K562 (cell line): ENCODE results near the gene INTS1. TPM values are rescaled to one million over a fixed set of nuclear protein-coding genes. Genes with fewer than 3 reads are reported as not detected.

ENCODE experiments used
- ARNT ChIP-seq, 2 experiments: fragments of 450-650 bp; IDR thresholded peaks; 2 replicates each; pipeline ENCODE4 v1.6.1; 2016; ENCODE audit warnings: mild to moderate bottlenecking in 1 of 2
- CXXC5 ChIP-seq: fragments of 250-450 bp; sonication (Bioruptor Pico); IDR thresholded peaks from 2 replicates; pipeline ENCODE4 v1.8.0; 2022; ENCODE audit warnings: inconsistent platforms, mild to moderate bottlenecking, moderate library complexity
- DACH1 ChIP-seq: fragments of 450-650 bp; IDR thresholded peaks from 2 replicates; pipeline ENCODE4 v1.6.1; 2018; ENCODE audit not compliant: partially characterized antibody
- DEAF1 ChIP-seq: fragments of 450-650 bp; formaldehyde crosslinking; IDR thresholded peaks from 2 replicates; pipeline ENCODE4 v1.4.0; 2020; ENCODE audit warnings: mild to moderate bottlenecking, moderate library complexity
- E2F5 ChIP-seq: sonication (generic); formaldehyde crosslinking; IDR thresholded peaks from 2 replicates; pipeline ENCODE4 v1.8.0; 2022; ENCODE audit warnings: mild to moderate bottlenecking, missing genetic modification reagents
- EGR1 ChIP-seq: fragments of 450-650 bp; conservative IDR thresholded peaks from 2 replicates; pipeline ENCODE4 v1.6.1; 2017; ENCODE audit warnings: mild to moderate bottlenecking
- ERF ChIP-seq: fragments of 450-650 bp; formaldehyde crosslinking; IDR thresholded peaks from 2 replicates; pipeline ENCODE4 v1.4.0; 2020; ENCODE audit warnings: mild to moderate bottlenecking, mixed read lengths
- HNRNPH1 ChIP-seq: fragments of 200-400 bp; formaldehyde crosslinking; optimal IDR thresholded peaks from 2 replicates; pipeline ENCODE3; 2017; ENCODE audit warnings: low read depth, mild to moderate bottlenecking, low read length, moderate library complexity
- HSF4 ChIP-seq: fragments of 250-450 bp; sonication (Bioruptor Pico); IDR thresholded peaks from 2 replicates; pipeline ENCODE4 v2.1.2; 2022; ENCODE audit warnings: mild to moderate bottlenecking, moderate library complexity, borderline replicate concordance
- KDM4B ChIP-seq, 2 experiments: fragments of 450-650 bp in 1 of 2; sonication (generic) in 1 of 2; IDR thresholded peaks; 2 replicates each; pipeline ENCODE4 v1.6.1; 2016 to 2017; ENCODE audit warnings: borderline replicate concordance in 2 of 2, antibody characterized with exemption in 1 of 2, low read depth in 1 of 2, mild to moderate bottlenecking in 1 of 2
- MITF ChIP-seq: IDR thresholded peaks from 2 replicates; pipeline ENCODE4 v1.6.1; 2014; ENCODE audit warnings: antibody characterized with exemption
- PHB ChIP-seq: fragments of 250-450 bp; sonication (Bioruptor Pico); IDR thresholded peaks from 2 replicates; pipeline ENCODE4 v1.5.0; 2021
- SMARCA4 ChIP-seq: fragments of 450-650 bp; IDR thresholded peaks from 2 replicates; pipeline ENCODE4 v1.6.1; 2016
- SMARCC2 ChIP-seq: fragments of 450-650 bp; IDR thresholded peaks from 2 replicates; pipeline ENCODE4 v1.6.1; 2017; ENCODE audit warnings: antibody characterized with exemption, moderate library complexity, mild to moderate bottlenecking, low read depth
- STAG1 ChIP-seq: sonication (generic); formaldehyde crosslinking; IDR thresholded peaks from 2 replicates; pipeline ENCODE4 v1.5.0; 2020; ENCODE audit warnings: missing genetic modification reagents, borderline replicate concordance
- TAF7 ChIP-seq: fragments of 450-650 bp; IDR thresholded peaks from 2 replicates; pipeline ENCODE4 v1.6.1; 2016; ENCODE audit warnings: missing genetic modification characterization, missing compliant biosample characterization
- TARDBP ChIP-seq: fragments of 450-650 bp; IDR thresholded peaks from 2 replicates; pipeline ENCODE4 v1.6.1; 2016
- TSC22D4 ChIP-seq: fragments of 450-650 bp; IDR thresholded peaks from 2 replicates; pipeline ENCODE4 v1.6.1; 2016; ENCODE audit warnings: missing genetic modification characterization, missing biosample characterization, control low read depth
- ZNF143 ChIP-seq: sonication (generic); formaldehyde crosslinking; IDR thresholded peaks from 2 replicates; pipeline ENCODE4 v1.9.0; 2022; ENCODE audit warnings: mild to moderate bottlenecking, missing genetic modification reagents
- polyA plus RNA-seq, 8 experiments: library from polyadenylated mRNA; depleted of rRNA in 4 of 8; stranded (reverse) in 5 of 8; unstranded in 3 of 8; fragments of >200 nt; fragmentation: Nextera tagmentation in 2 of 8; fragmentation: Illumina TruSeq in 1 of 8; extraction: Ambion mirVana in 2 of 8; extraction: Trizol in 1 of 8; gene quantifications; 2 replicates each; pipeline versions ENCODE4 v1.2.1 to v1.2.3, GENCODE V29; 2011 to 2014; ENCODE audit warnings: inconsistent platforms in 1 of 8, missing spikeins in 1 of 8
- total RNA-seq, 7 experiments: library from RNA; depleted of rRNA in 6 of 7; stranded (reverse); fragments of >200 nt in 6 of 7; fragmentation: Illumina TruSeq in 2 of 7; extraction: Trizol in 2 of 7; gene quantifications; 2 replicates each; pipeline versions ENCODE4 v1.2.1 to v1.2.3, GENCODE V29; 2011 to 2021; ENCODE audit warnings: low replicate concordance in 1 of 7
- TF ChIP-seq, protein P1 (sequence below): fragments of 250-450 bp; sonication (Bioruptor Pico); IDR thresholded peaks from 2 replicates; pipeline ENCODE4 v1.5.0; 2020; ENCODE audit warnings: mild to moderate bottlenecking
- TF ChIP-seq, protein P2 (sequence below), 2 experiments: fragments of 450-650 bp in 1 of 2; sonication (generic) in 1 of 2; formaldehyde crosslinking; conservative IDR thresholded peaks; 2 replicates each; pipeline versions ENCODE4 v1.4.0 to v1.8.1; 2020 to 2022; ENCODE audit warnings: mild to moderate bottlenecking in 1 of 2, missing genetic modification reagents in 1 of 2
- TF ChIP-seq, protein P3 (sequence below): fragments of 250-450 bp; sonication (Bioruptor Pico); IDR thresholded peaks from 2 replicates; pipeline ENCODE4 v1.5.0; 2021

Gene INTS1
- total and polyA plus RNA-seq, 9 of the 15 experiments (the other 6 are each of a cell fraction or from before 2014, with no cell fraction given) = 0.34 to 119 (median 18.5) TPM

DNA sequence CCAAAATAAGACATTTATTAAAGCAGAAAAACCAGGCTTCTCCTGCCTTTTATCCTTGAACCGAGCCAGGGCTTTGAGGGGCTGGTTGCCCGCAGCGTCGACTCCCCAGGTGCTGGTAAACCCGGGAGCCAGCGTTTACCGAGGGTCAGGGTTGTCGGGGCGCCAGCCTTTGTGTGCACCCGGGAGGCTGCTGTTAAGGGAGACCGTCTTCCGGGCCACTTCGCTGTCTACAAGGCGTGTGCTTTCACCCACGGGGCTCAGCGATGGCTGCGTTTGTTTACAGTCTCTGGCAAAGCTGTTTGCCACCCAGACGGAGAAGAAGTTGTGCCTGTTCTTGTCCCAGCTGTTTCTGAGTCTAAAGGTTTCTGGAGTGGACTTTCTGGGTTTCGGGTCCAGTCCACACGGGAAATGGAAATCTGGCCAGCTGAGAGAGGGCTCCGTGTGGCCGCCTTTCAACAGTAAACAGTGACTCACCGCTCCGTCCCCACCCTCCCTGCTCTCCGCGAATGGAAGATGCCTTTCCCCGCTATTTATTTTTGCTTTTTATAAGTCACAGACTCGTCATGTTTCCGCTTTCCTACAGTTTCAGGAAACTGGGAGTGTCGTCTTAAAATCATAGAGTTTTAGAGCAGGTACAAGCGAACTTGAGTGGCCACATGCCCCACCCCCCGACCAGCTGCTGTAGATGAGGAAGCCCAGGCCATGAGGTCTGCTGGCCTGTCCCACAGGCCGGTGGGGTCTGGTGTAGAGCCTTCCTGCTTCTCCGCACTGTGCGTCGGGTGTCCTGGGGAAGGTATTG is 28.5 kb upstream of the INTS1 start (continued):
- TF ChIP-seq, protein P1, sequence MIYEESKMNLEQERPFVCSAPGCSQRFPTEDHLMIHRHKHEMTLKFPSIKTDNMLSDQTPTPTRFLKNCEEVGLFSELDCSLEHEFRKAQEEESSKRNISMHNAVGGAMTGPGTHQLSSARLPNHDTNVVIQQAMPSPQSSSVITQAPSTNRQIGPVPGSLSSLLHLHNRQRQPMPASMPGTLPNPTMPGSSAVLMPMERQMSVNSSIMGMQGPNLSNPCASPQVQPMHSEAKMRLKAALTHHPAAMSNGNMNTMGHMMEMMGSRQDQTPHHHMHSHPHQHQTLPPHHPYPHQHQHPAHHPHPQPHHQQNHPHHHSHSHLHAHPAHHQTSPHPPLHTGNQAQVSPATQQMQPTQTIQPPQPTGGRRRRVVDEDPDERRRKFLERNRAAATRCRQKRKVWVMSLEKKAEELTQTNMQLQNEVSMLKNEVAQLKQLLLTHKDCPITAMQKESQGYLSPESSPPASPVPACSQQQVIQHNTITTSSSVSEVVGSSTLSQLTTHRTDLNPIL (CRISPR knock-in tag) = no peak
- TF ChIP-seq, protein P2, sequence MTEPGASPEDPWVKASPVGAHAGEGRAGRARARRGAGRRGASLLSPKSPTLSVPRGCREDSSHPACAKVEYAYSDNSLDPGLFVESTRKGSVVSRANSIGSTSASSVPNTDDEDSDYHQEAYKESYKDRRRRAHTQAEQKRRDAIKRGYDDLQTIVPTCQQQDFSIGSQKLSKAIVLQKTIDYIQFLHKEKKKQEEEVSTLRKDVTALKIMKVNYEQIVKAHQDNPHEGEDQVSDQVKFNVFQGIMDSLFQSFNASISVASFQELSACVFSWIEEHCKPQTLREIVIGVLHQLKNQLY (CRISPR knock-in tag; conservative IDR thresholded peaks at IDR 0.05) = no peak
- TF ChIP-seq TAF7 (tag) (no peak), DACH1 (peak; percentile 66), PHB (no peak), ERF (no peak), STAG1 (CRISPR knock-in tag) (no peak), SMARCC2 (0 out of 2 replicates have a peak, but pooled peaks have one; percentile 20), MITF (no peak), HSF4 (CRISPR knock-in tag) (no peak), KDM4B (IDR thresholded peaks at IDR 0.05; ENCODE audit: borderline replicate concordance in 2 of 2, low read depth in 1 of 2) (no peak), TARDBP (peak; percentile 95), EGR1 (no peak), ZNF143 (CRISPR knock-in tag) (no peak), ARNT (IDR thresholded peaks at IDR 0.05) (no peak), E2F5 (CRISPR knock-in tag) (no peak), SMARCA4 (peak; percentile 67), DEAF1 (no peak), CXXC5 (no peak; the same call in 1 of the 2 replicates), HNRNPH1 (no peak), TSC22D4 (tag) (no peak)
- TF ChIP-seq, protein P3, sequence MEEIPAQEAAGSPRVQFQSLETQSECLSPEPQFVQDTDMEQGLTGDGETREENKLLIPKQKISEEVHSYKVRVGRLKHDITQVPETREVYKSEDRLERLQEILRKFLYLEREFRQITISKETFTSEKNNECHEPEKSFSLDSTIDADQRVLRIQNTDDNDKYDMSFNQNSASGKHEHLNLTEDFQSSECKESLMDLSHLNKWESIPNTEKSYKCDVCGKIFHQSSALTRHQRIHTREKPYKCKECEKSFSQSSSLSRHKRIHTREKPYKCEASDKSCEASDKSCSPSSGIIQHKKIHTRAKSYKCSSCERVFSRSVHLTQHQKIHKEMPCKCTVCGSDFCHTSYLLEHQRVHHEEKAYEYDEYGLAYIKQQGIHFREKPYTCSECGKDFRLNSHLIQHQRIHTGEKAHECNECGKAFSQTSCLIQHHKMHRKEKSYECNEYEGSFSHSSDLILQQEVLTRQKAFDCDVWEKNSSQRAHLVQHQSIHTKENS = no peak
